Liver (tissue), 9 donors: ENCODE measurements around the gene ADCY9. TPM values are rescaled to one million over a fixed set of nuclear protein-coding genes. Genes with fewer than 3 reads are reported as not detected.
A peak's percentile ranks its signal among the peaks of the same experiment; 100 is the strongest.

Source experiments
- DNase-seq: peaks from one replicate; pipeline ENCODE4 v3.0.0-alpha.2; 2017; ENCODE audit warnings: low spot score
- H3K27ac ChIP-seq, 2 donors: one replicate each; pipeline ENCODE4 v1.7.0; 2013; ENCODE audit warnings: inconsistent platforms in 2 of 2, low read length in 2 of 2, control low read depth in 1 of 2, low read depth in 1 of 2, mild to moderate bottlenecking in 1 of 2
- H3K27me3 ChIP-seq, 4 donors: one replicate each; pipeline versions ENCODE4 v1.6.1 to v1.7.0; 2013; ENCODE audit warnings: low read length in 3 of 4, inconsistent platforms in 1 of 4, mild to moderate bottlenecking in 1 of 4, moderate library complexity in 1 of 4; ENCODE audit not compliant: control insufficient read depth in 4 of 4, insufficient read depth in 4 of 4
- H3K36me3 ChIP-seq, 4 donors: one replicate each; pipeline versions ENCODE4 v1.6.1 to v1.7.0; 2013; ENCODE audit warnings: low read length in 3 of 4, mild to moderate bottlenecking in 3 of 4, low read depth in 1 of 4, moderate library complexity in 1 of 4; ENCODE audit not compliant: control insufficient read depth in 4 of 4, insufficient read depth in 3 of 4
- H3K4me1 ChIP-seq, 4 donors: one replicate each; pipeline versions ENCODE4 v1.6.1 to v1.7.0; 2013; ENCODE audit warnings: low read length in 3 of 4, mild to moderate bottlenecking in 3 of 4, moderate library complexity in 1 of 4; ENCODE audit not compliant: control insufficient read depth in 4 of 4, insufficient read depth in 4 of 4
- H3K4me3 ChIP-seq, 3 donors: one replicate each; pipeline versions ENCODE4 v1.6.1 to v1.7.0; 2013; ENCODE audit warnings: low read length in 3 of 3, control low read depth in 1 of 3, low read depth in 1 of 3, mild to moderate bottlenecking in 1 of 3
- H3K9ac ChIP-seq, 2 donors: one replicate each; pipeline ENCODE4 v1.7.0; 2013; ENCODE audit warnings: low read length in 2 of 2, mild to moderate bottlenecking in 2 of 2, moderate library complexity in 2 of 2, control low read depth in 1 of 2, low read depth in 1 of 2
- H3K9me3 ChIP-seq, 4 donors: one replicate each; pipeline versions ENCODE4 v1.6.1 to v1.7.0; 2013; ENCODE audit warnings: low read length in 3 of 4; ENCODE audit not compliant: control insufficient read depth in 4 of 4
- EGR1 ChIP-seq, 2 donors: IDR thresholded peaks; 2 replicates each; pipeline ENCODE4 v1.6.1; 2016 to 2018; ENCODE audit warnings: antibody characterized with exemption in 2 of 2, low read depth in 2 of 2
- FOXA1 ChIP-seq: IDR thresholded peaks from 2 replicates; pipeline ENCODE4 v1.6.1; 2016; ENCODE audit warnings: antibody characterized with exemption
- FOXA2 ChIP-seq: IDR thresholded peaks from 2 replicates; pipeline ENCODE4 v1.6.1; 2016; ENCODE audit warnings: antibody characterized with exemption
- GABPA ChIP-seq, 2 donors: IDR thresholded peaks in 1 of 2; conservative IDR thresholded peaks in 1 of 2; 2 replicates each; pipeline ENCODE4 v1.6.1; 2016; ENCODE audit warnings: antibody characterized with exemption in 2 of 2, mild to moderate bottlenecking in 1 of 2, moderate library complexity in 1 of 2
- HNF4A ChIP-seq, 2 donors: conservative IDR thresholded peaks; 2 replicates each; pipeline ENCODE4 v1.6.1; 2016; ENCODE audit warnings: antibody characterized with exemption in 2 of 2, mild to moderate bottlenecking in 2 of 2
- HNF4G ChIP-seq: IDR thresholded peaks from 2 replicates; pipeline ENCODE4 v1.6.1; 2016; ENCODE audit warnings: antibody characterized with exemption
- JUND ChIP-seq, 2 donors: IDR thresholded peaks; 2 replicates each; pipeline ENCODE4 v1.6.1; 2016; ENCODE audit warnings: antibody characterized with exemption in 2 of 2
- NR2F2 ChIP-seq: IDR thresholded peaks from 2 replicates; pipeline ENCODE4 v1.6.1; 2016; ENCODE audit warnings: antibody characterized with exemption
- RAD21 ChIP-seq, 2 donors: IDR thresholded peaks; 2 replicates each; pipeline ENCODE4 v1.6.1; 2016; ENCODE audit warnings: antibody characterized with exemption in 2 of 2, mild to moderate bottlenecking in 2 of 2
- RXRA ChIP-seq, 2 donors: IDR thresholded peaks; 2 replicates each; pipeline ENCODE4 v1.6.1; 2017 to 2018; ENCODE audit warnings: antibody characterized with exemption in 2 of 2, mild to moderate bottlenecking in 1 of 2
- TAF1 ChIP-seq: conservative IDR thresholded peaks from 2 replicates; pipeline ENCODE4 v1.6.1; 2016; ENCODE audit warnings: antibody characterized with exemption, mild to moderate bottlenecking
- YY1 ChIP-seq: IDR thresholded peaks from 2 replicates; pipeline ENCODE4 v1.6.1; 2016; ENCODE audit warnings: antibody characterized with exemption, mild to moderate bottlenecking
- WGBS: extraction: QIAGEN DNeasy Blood & Tissue Kit; methylation state at CpG from one replicate; pipeline ENCODE4 v1.1.7; 2013; 5-methylcytosine and 5-hydroxymethylcytosine counted together
- polyA plus RNA-seq, 2 donors: library from polyadenylated mRNA; stranded (reverse) in 1 of 2; unstranded in 1 of 2; fragments of 200-250 nt in 1 of 2; fragments of >200 nt in 1 of 2; fragmentation: Nextera tagmentation in 1 of 2; extraction: Ambion mirVana in 1 of 2; gene quantifications; one replicate each; pipeline versions ENCODE4 v1.2.1 to v1.2.3, GENCODE V29; 2013 to 2015
- total RNA-seq, 2 donors: library from RNA; depleted of rRNA; stranded (reverse); fragments of >200 nt; gene quantifications; one replicate each; pipeline ENCODE4 v1.2.3, GENCODE V29; 2014
- TF ChIP-seq, protein P1 (sequence below): IDR thresholded peaks from 2 replicates; pipeline ENCODE4 v1.6.1; 2016; ENCODE audit warnings: antibody characterized with exemption, mild to moderate bottlenecking
- TF ChIP-seq, protein P2 (sequence below): IDR thresholded peaks from 2 replicates; pipeline ENCODE4 v1.6.1; 2016; ENCODE audit warnings: antibody characterized with exemption
- TF ChIP-seq, protein P3 (sequence below): fragments of 150-350 bp; IDR thresholded peaks from 2 replicates; pipeline ENCODE4 v1.5.1; 2017; ENCODE audit warnings: improper control_type of control experiment, low read depth, low read length; ENCODE audit not compliant: missing input control
- donor health status: healthy.
- donor health status: healthy.
- donor health status: healthy.
- donor health status: healthy.
- donor health status: healthy.

ADCY9 gene
- total and polyA plus RNA-seq, 4 donors = 3.6 to 25.1 (median 11.0) TPM

DNA sequence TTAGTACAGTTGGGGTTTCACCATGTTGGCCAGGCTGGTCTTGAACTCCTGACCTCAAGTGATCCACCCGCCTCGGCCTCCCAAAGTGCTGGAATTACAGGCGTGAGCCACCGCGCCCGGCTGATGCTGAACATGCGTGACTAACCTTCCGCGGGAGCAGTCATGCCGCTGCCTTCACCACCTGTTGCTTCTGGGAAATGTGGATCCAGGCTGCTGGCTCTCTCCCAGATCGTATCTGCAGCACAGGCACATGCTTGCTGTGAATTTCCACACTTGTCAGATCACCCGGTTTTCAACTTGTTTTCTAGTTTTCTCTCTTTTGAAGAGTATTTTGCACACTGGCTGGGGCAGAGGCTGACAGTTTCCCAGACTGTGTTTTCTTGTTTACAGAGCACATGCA lies 97.9 kb downstream of the ADCY9 start:
- Histone ChIP-seq H3K4me3 (no peak overlapping the region), H3K4me1 (peaks cover 2 to 39% (median 28%) of the 10 kb centered on the region in 4 donors), H3K27me3 (no peaks in the 10 kb centered on the region), H3K36me3 (no peaks in the 10 kb centered on the region), H3K27ac (peak overlapping the region; percentile 43 to 61), H3K9ac (no peak overlapping the region), H3K9me3 (no peaks in the 10 kb centered on the region)
- DNase-seq = no peak
- WGBS = 30% methylated on average over 12 of the region's 12 CpGs
- TF ChIP-seq HNF4G (no peak), RXRA (IDR thresholded peaks at IDR 0.05) (no peak), HNF4A (conservative IDR thresholded peaks at IDR 0.05) (no peak), JUND (IDR thresholded peaks at IDR 0.05) (no peak), YY1 (peak; percentile 48), RAD21 (IDR thresholded peaks at IDR 0.05) (no peak), NR2F2 (no peak)
- TF ChIP-seq, protein P1, sequence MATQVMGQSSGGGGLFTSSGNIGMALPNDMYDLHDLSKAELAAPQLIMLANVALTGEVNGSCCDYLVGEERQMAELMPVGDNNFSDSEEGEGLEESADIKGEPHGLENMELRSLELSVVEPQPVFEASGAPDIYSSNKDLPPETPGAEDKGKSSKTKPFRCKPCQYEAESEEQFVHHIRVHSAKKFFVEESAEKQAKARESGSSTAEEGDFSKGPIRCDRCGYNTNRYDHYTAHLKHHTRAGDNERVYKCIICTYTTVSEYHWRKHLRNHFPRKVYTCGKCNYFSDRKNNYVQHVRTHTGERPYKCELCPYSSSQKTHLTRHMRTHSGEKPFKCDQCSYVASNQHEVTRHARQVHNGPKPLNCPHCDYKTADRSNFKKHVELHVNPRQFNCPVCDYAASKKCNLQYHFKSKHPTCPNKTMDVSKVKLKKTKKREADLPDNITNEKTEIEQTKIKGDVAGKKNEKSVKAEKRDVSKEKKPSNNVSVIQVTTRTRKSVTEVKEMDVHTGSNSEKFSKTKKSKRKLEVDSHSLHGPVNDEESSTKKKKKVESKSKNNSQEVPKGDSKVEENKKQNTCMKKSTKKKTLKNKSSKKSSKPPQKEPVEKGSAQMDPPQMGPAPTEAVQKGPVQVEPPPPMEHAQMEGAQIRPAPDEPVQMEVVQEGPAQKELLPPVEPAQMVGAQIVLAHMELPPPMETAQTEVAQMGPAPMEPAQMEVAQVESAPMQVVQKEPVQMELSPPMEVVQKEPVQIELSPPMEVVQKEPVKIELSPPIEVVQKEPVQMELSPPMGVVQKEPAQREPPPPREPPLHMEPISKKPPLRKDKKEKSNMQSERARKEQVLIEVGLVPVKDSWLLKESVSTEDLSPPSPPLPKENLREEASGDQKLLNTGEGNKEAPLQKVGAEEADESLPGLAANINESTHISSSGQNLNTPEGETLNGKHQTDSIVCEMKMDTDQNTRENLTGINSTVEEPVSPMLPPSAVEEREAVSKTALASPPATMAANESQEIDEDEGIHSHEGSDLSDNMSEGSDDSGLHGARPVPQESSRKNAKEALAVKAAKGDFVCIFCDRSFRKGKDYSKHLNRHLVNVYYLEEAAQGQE = no peak
- TF ChIP-seq, protein P2, sequence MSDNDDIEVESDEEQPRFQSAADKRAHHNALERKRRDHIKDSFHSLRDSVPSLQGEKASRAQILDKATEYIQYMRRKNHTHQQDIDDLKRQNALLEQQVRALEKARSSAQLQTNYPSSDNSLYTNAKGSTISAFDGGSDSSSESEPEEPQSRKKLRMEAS = peak; percentile 97
- TF ChIP-seq, protein P3, sequence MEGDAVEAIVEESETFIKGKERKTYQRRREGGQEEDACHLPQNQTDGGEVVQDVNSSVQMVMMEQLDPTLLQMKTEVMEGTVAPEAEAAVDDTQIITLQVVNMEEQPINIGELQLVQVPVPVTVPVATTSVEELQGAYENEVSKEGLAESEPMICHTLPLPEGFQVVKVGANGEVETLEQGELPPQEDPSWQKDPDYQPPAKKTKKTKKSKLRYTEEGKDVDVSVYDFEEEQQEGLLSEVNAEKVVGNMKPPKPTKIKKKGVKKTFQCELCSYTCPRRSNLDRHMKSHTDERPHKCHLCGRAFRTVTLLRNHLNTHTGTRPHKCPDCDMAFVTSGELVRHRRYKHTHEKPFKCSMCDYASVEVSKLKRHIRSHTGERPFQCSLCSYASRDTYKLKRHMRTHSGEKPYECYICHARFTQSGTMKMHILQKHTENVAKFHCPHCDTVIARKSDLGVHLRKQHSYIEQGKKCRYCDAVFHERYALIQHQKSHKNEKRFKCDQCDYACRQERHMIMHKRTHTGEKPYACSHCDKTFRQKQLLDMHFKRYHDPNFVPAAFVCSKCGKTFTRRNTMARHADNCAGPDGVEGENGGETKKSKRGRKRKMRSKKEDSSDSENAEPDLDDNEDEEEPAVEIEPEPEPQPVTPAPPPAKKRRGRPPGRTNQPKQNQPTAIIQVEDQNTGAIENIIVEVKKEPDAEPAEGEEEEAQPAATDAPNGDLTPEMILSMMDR = no peak

DNA sequence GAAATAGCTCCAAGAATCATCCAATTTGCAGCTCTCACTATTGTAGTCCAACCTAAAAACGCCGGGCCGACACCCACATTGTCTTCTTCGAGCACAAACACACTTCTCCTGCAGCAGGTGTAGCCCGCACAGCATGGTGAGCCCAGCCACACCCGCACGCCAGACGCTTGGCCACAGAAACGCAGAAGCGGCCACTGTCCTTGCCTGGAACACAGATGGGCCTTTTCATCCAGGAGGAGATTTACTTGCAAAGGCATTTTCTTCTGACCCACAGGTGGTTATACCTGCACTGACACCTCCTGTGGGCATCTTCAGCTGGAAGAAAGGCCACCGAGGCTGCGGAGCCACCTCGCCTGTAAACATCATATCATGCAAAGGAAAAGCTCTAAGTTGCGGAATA lies 98.4 kb downstream of the ADCY9 start:
- no peak overlapping the region for H3K9ac ChIP-seq
- WGBS = 91% methylated on average over 14 of the region's 14 CpGs
- no peaks in the 10 kb centered on the region for H3K36me3 ChIP-seq
- H3K27ac ChIP-seq = peak overlapping the region in 1 of 2 donors; percentile 61
- H3K27me3 ChIP-seq = no peaks in the 10 kb centered on the region
- H3K9me3 ChIP-seq = no peaks in the 10 kb centered on the region
- no peak for DNase-seq
- H3K4me1 ChIP-seq = peaks cover 5 to 43% (median 29%) of the 10 kb centered on the region in 4 donors
- TF ChIP-seq RXRA (IDR thresholded peaks at IDR 0.05) = no peak
- no peak for TF ChIP-seq TAF1
- TF ChIP-seq FOXA1 = no peak
- TF ChIP-seq, protein P1 = no peak
- TF ChIP-seq RAD21 (IDR thresholded peaks at IDR 0.05) = no peak
- TF ChIP-seq EGR1 (IDR thresholded peaks at IDR 0.05; ENCODE audit: low read depth in 2 of 2) = no peak
- TF ChIP-seq GABPA (IDR thresholded peaks at IDR 0.05 in 1 of 2, conservative IDR thresholded peaks at IDR 0.05 in 1 of 2) = no peak
- no peak for TF ChIP-seq FOXA2
- TF ChIP-seq, protein P2 = no peak
- no peak overlapping the region for H3K4me3 ChIP-seq
